ENCODE measurements around the gene TRABD2B. TPM values are rescaled to one million over a fixed set of nuclear protein-coding genes. Genes with fewer than 3 reads are reported as not detected.
A peak's percentile ranks its signal among the peaks of the same experiment; 100 is the strongest.

The TRABD2B gene
- total and polyA plus RNA-seq, 2 of the 4 experiments (the other 2 are of a cell fraction) = not detected

- Histone ChIP-seq H3K27ac (ENCODE audit: insufficient read depth, low read length) (no peak overlapping the region), H2BK120ac (ENCODE audit: low read depth, low read length) (no peak overlapping the region), H3K36me3 (ENCODE audit: control insufficient read depth, insufficient read depth, low read length) (no peaks in the 10 kb centered on the region), H2BK5ac (ENCODE audit: low read depth, low read length, poor library complexity, severe bottlenecking) (no peak overlapping the region), H2AK9ac (replicated peaks; ENCODE audit: low read depth, low read length, poor library complexity) (no peak overlapping the region), H3K9me3 (ENCODE audit: control insufficient read depth, insufficient read depth, low read length) (no peaks in the 10 kb centered on the region), H2BK20ac (ENCODE audit: low read depth, low read length) (no peak overlapping the region), H3K4ac (ENCODE audit: low read depth, low read length) (no peak overlapping the region), H3K79me1 (ENCODE audit: low read depth in 1 of 2, low read length in 2 of 2) (no peaks in the 10 kb centered on the region), H4K20me1 (ENCODE audit: insufficient read depth, low read length) (no peaks in the 10 kb centered on the region), H3K14ac (replicated peaks; ENCODE audit: low read depth, low read length) (no peak overlapping the region), H3K18ac (ENCODE audit: low read depth, low read length) (no peak overlapping the region), H3K9me1 (ENCODE audit: insufficient read depth, low read length) (no peaks in the 10 kb centered on the region), H3K27me3 (ENCODE audit: control insufficient read depth, insufficient read depth, low read length) (peaks cover 21% of the 10 kb centered on the region), H3K4me3 (ENCODE audit: insufficient read depth, low read depth, low read length) (no peak overlapping the region), H3K23ac (ENCODE audit: low read depth, low read length) (no peak overlapping the region), H4K5ac (ENCODE audit: low read depth, low read length) (no peak overlapping the region), H4K91ac (ENCODE audit: insufficient read depth, low read depth, low read length) (no peak overlapping the region), H2AK5ac (ENCODE audit: low read depth, low read length) (no peak overlapping the region), H3K9ac (ENCODE audit: low read depth, low read length) (no peak overlapping the region), H3K56ac (ENCODE audit: extremely low read depth, insufficient read depth, low read length) (no peak overlapping the region), H3K4me1 (ENCODE audit: control insufficient read depth, insufficient read depth, low read length) (no peaks in the 10 kb centered on the region), H4K8ac (ENCODE audit: low read depth in 2 of 2, low read length in 2 of 2) (no peak overlapping the region), H2AFZ (replicated peaks; ENCODE audit: low read length, poor library complexity) (peak overlapping the region; percentile 76), H2BK15ac (ENCODE audit: low read depth, low read length) (no peak overlapping the region), H3K4me2 (ENCODE audit: low read depth, low read length) (no peak overlapping the region; the same call in 1 of the 2 replicates)
- intact Hi-C loops (cut with micrococcal nuclease) = loop anchor here (5.0 kb wide), 1 partner anchor 533 kb away; the partner anchor contains the start of gene PDZK1IP1
- in situ Hi-C loops (cut with MboI; ENCODE audit: low sequenced_read_pairs) = no loop called here
- dilution Hi-C loops (cut with HindIII; ENCODE audit: low sequenced_read_pairs, unreplicated experiment) = no loop called here
- ATAC-seq (ENCODE audit: low read depth) (no peak), DNase-seq (no peak)
- BruUV-seq (replicated peaks) = no TSS peak
- WGBS, 2 experiments (ENCODE audit: extremely low coverage in 2 of 2, insufficient read length in 1 of 2) = 25% methylated on average over 6 of the region's 13 CpGs; no CpG with 5 or more reads in 1 of the 2 experiments
- ChIA-PET CTCF (interaction anchor here (0.6 to 2.1 kb wide), 21 partner anchors 8 to 548 kb away, joined by 3 to 32 read pairs (median 5); partner anchors contain the start of gene FOXD2), POLR2A (ENCODE audit: unreplicated experiment) (interaction anchor here (0.6 kb wide), 1 partner anchor 525 kb away, joined by 3 read pairs; no protein-coding TSS in a partner anchor)
- TF ChIP-seq MAFK (IDR thresholded peaks at IDR 0.05; ENCODE audit: low read depth, low read length) = no peak
- no peak for TF ChIP-seq CEBPB (IDR thresholded peaks at IDR 0.05; ENCODE audit: low read depth, low read length)
- TF ChIP-seq FOS (IDR thresholded peaks at IDR 0.05; ENCODE audit: low read depth, low read length) = no peak
- TF ChIP-seq, protein P1, sequence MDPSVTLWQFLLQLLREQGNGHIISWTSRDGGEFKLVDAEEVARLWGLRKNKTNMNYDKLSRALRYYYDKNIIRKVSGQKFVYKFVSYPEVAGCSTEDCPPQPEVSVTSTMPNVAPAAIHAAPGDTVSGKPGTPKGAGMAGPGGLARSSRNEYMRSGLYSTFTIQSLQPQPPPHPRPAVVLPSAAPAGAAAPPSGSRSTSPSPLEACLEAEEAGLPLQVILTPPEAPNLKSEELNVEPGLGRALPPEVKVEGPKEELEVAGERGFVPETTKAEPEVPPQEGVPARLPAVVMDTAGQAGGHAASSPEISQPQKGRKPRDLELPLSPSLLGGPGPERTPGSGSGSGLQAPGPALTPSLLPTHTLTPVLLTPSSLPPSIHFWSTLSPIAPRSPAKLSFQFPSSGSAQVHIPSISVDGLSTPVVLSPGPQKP (IDR thresholded peaks at IDR 0.05; ENCODE audit: borderline replicate concordance, low read depth, low read length) = no peak
- TF ChIP-seq BHLHE40 (IDR thresholded peaks at IDR 0.05; ENCODE audit: low read depth, low read length) = no peak
These were observed 271.6 kb downstream of the TRABD2B start for GRCh38 chr1:47725511-47725991.
